OCI-LY1 (cell line): Measurements from ENCODE around the gene RNF135.
"Not testable (repeated sequence)": the region's sequence is repeated elsewhere in the genome, so short reads cannot be mapped to it uniquely, and the experiment has no call there.

Experiments used
- H2AFZ ChIP-seq: fragments of 200-600 bp; sonication (generic), shearing (Covaris generic); 2 replicates; pipeline ENCODE4 v1.6.0; 2014; ENCODE audit warnings: antibody characterized with exemption, mild to moderate bottlenecking, low read length
- H3F3A ChIP-seq: fragments of 200-600 bp; sonication (generic), shearing (Covaris generic); 2 replicates; pipeline ENCODE4 v1.6.0; 2014; ENCODE audit warnings: mild to moderate bottlenecking, antibody characterized with exemption, low read length, moderate library complexity; ENCODE audit not compliant: insufficient read depth
- H3K27ac ChIP-seq: fragments of 200-600 bp; sonication (generic); 2 replicates; pipeline ENCODE4 v1.5.1; 2014; ENCODE audit warnings: low read length, mixed run types, mild to moderate bottlenecking, low read depth; ENCODE audit not compliant: poor library complexity, severe bottlenecking
- H3K27me3 ChIP-seq: fragments of 200-600 bp; sonication (generic); 2 replicates; pipeline ENCODE4 v1.6.0; 2014; ENCODE audit warnings: antibody characterized with exemption, mild to moderate bottlenecking, low read length, moderate library complexity; ENCODE audit not compliant: insufficient read depth
- H3K36me3 ChIP-seq: fragments of 200-600 bp; sonication (generic); 2 replicates; pipeline ENCODE4 v1.6.1; 2014; ENCODE audit warnings: mild to moderate bottlenecking, antibody characterized with exemption, low read length, moderate library complexity, mixed read lengths; ENCODE audit not compliant: insufficient read depth
- H3K4me1 ChIP-seq: fragments of 200-600 bp; sonication (generic); 2 replicates; pipeline ENCODE4 v1.5.1; 2014; ENCODE audit warnings: mild to moderate bottlenecking, low read length, moderate library complexity; ENCODE audit not compliant: insufficient read depth, severe bottlenecking
- H3K4me2 ChIP-seq: fragments of 200-600 bp; sonication (generic), shearing (Covaris generic); 2 replicates; pipeline ENCODE4 v1.6.1; 2014; ENCODE audit warnings: low read length
- H3K4me3 ChIP-seq: fragments of 200-600 bp; sonication (generic); 2 replicates; pipeline ENCODE4 v1.5.1; 2014; ENCODE audit warnings: low read length, low read depth, mild to moderate bottlenecking, mixed read lengths; ENCODE audit not compliant: poor library complexity, severe bottlenecking
- H3K79me2 ChIP-seq: fragments of 200-600 bp; shearing (Covaris generic); 2 replicates; pipeline ENCODE4 v1.6.1; 2016; ENCODE audit warnings: mixed run types, low read length, mixed read lengths; ENCODE audit not compliant: insufficient read depth
- H3K9ac ChIP-seq: fragments of 200-600 bp; sonication (generic), shearing (Covaris generic); 2 replicates; pipeline ENCODE4 v1.6.1; 2014; ENCODE audit warnings: mild to moderate bottlenecking, low read length, mixed read lengths
- H3K9me2 ChIP-seq: fragments of 200-600 bp; sonication (generic), shearing (Covaris generic); 2 replicates; pipeline ENCODE4 v1.6.1; 2014; ENCODE audit warnings: low read depth, mild to moderate bottlenecking, low read length, mixed read lengths
- H3K9me3 ChIP-seq: fragments of 200-600 bp; shearing (Covaris generic); 2 replicates; pipeline ENCODE4 v1.6.1; 2014; ENCODE audit warnings: low read length, mixed read lengths
- H4K20me1 ChIP-seq: fragments of 200-600 bp; sonication (generic), shearing (Covaris generic); 2 replicates; pipeline ENCODE4 v1.6.0; 2016; ENCODE audit warnings: mild to moderate bottlenecking, low read length; ENCODE audit not compliant: insufficient read depth
- CTCF ChIP-seq: fragments of 200-600 bp; sonication (generic), shearing (Covaris generic); IDR thresholded peaks from 2 replicates; pipeline ENCODE4 v1.5.1; 2017; ENCODE audit warnings: mild to moderate bottlenecking, antibody characterized with exemption, low read length, moderate library complexity, mixed read lengths
- EZH2 ChIP-seq: fragments of 200-600 bp; sonication (generic), shearing (Covaris generic); IDR thresholded peaks from 2 replicates; pipeline ENCODE4 v1.8.0; 2017; ENCODE audit warnings: borderline replicate concordance, mixed run types, mild to moderate bottlenecking, antibody characterized with exemption, low read length, moderate library complexity, mixed read lengths

The RNF135 gene

GRCh38 chr17:31004160-31004559 lies 33.3 kb downstream of the RNF135 start:
- H3K4me3 ChIP-seq = no peak overlapping the region
- no peaks in the 10 kb centered on the region for H3K79me2 ChIP-seq
- H3K27me3 ChIP-seq = no peaks in the 10 kb centered on the region
- TF ChIP-seq CTCF (no peak), EZH2 (no peak)
- no peaks in the 10 kb centered on the region for H3K9me3 ChIP-seq
- H3K4me2 ChIP-seq = no peak overlapping the region
- no peak overlapping the region for H3K9ac ChIP-seq
- peaks cover 44% of the 10 kb centered on the region for H3K36me3 ChIP-seq
- no peak overlapping the region for H2AFZ ChIP-seq
- H4K20me1 ChIP-seq = no peaks in the 10 kb centered on the region
- H3F3A ChIP-seq = no peaks in the 10 kb centered on the region
- no peak overlapping the region for H3K27ac ChIP-seq
- H3K9me2 ChIP-seq = no peaks in the 10 kb centered on the region
- peaks cover 34% of the 10 kb centered on the region for H3K4me1 ChIP-seq

GRCh38 chr17:31007695-31008373 lies 37.0 kb downstream of the RNF135 start:
- peaks cover 12% of the 10 kb centered on the region for H3K36me3 ChIP-seq
- no peaks in the 10 kb centered on the region for H3K9me2 ChIP-seq
- H3K4me3 ChIP-seq = peak overlapping the region; percentile 84
- H3F3A ChIP-seq = no peaks in the 10 kb centered on the region
- H3K27me3 ChIP-seq = no peaks in the 10 kb centered on the region
- no peaks in the 10 kb centered on the region for H4K20me1 ChIP-seq
- peaks cover under 1% of the 10 kb centered on the region; the same call in 1 of the 2 replicates for H3K79me2 ChIP-seq
- H3K4me2 ChIP-seq = peak overlapping the region; percentile 74
- peak overlapping the region; percentile 86 for H3K27ac ChIP-seq
- TF ChIP-seq EZH2 (no peak), CTCF (no peak)
- H2AFZ ChIP-seq = no peak overlapping the region; the same call in 1 of the 2 replicates
- peak overlapping the region; percentile 90 for H3K9ac ChIP-seq
- H3K4me1 ChIP-seq = peaks cover 38% of the 10 kb centered on the region
- H3K9me3 ChIP-seq = no peaks in the 10 kb centered on the region

- Histone ChIP-seq H2AFZ (no peak overlapping the region; the same call in 1 of the 2 replicates), H3K79me2 (peaks cover 5% of the 10 kb centered on the region), H3F3A (no peaks in the 10 kb centered on the region), H3K4me3 (peak overlapping the region; percentile 84), H3K4me1 (peaks cover 38% of the 10 kb centered on the region), H3K36me3 (peaks cover 10% of the 10 kb centered on the region), H4K20me1 (no peaks in the 10 kb centered on the region), H3K9me2 (no peaks in the 10 kb centered on the region), H3K4me2 (peak overlapping the region; percentile 74), H3K27ac (peak overlapping the region; percentile 86), H3K27me3 (no peaks in the 10 kb centered on the region), H3K9ac (peak overlapping the region; percentile 90), H3K9me3 (no peaks in the 10 kb centered on the region)
- TF ChIP-seq EZH2 (no peak), CTCF (no peak)
Measured at GRCh38 chr17:31008374-31009041, 37.7 kb downstream of the RNF135 start.

- Histone ChIP-seq H3K4me3 (peak overlapping the region; percentile 84), H3K79me2 (peaks cover 11% of the 10 kb centered on the region), H3K4me1 (peaks cover 38% of the 10 kb centered on the region), H3K9ac (peak overlapping the region; percentile 90), H3K27ac (peak overlapping the region; percentile 86), H3K4me2 (peak overlapping the region; percentile 74)
- not testable (repeated sequence) for H3K9me3 ChIP-seq, H2AFZ ChIP-seq, H3F3A ChIP-seq, H3K36me3 ChIP-seq, H4K20me1 ChIP-seq, H3K27me3 ChIP-seq, H3K9me2 ChIP-seq
Measured at GRCh38 chr17:31009042-31009702, 38.3 kb downstream of the RNF135 start.

GRCh38 chr17:31010014-31010413 lies 39.2 kb downstream of the RNF135 start:
- Histone ChIP-seq H3K4me3 (peak overlapping the region; percentile 84), H3K9ac (peak overlapping the region; percentile 41; the same call in 1 of the 2 replicates), H3K4me1 (peaks cover 38% of the 10 kb centered on the region), H3K79me2 (peaks cover 15% of the 10 kb centered on the region), H3K4me2 (peak overlapping the region; percentile 74), H3K27ac (peak overlapping the region; percentile 62)
- H3K9me2 ChIP-seq, H3K36me3 ChIP-seq, H2AFZ ChIP-seq, H3K9me3 ChIP-seq, H4K20me1 ChIP-seq, H3F3A ChIP-seq, H3K27me3 ChIP-seq: not testable (repeated sequence)
